Inflammatory macrophage (primary cell): Measurements from ENCODE around the gene VEGFC.

Experiments used
- DNase-seq, 2 donors: peaks; one replicate each; pipeline ENCODE4 v3.0.0-alpha.2; 2020 to 2022

Gene VEGFC

GRCh38 chr4:176798540-176798939 lies 5.8 kb upstream of the VEGFC start:
- no peak for DNase-seq

DNA sequence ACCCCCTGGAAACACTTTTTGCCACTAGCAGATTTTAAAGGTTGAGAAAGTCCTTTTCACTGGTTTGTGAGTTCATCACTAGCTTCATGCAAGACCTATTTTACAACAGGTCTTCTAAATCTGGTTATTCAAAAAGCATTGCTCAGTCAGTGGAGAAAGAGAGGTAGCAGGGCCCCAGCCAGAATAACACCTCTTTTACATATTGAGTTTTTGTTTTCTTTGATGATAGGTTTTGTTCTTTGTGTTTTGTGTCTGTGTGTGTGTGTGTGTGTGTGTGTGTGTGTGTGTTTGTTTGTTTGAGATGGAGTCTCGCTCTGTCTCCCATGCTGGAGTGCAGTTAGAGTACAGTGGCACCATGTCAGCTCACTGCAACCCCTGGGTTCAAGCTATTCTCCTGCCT lies 2.7 kb upstream of the VEGFC start:
- no peak for DNase-seq

DNA sequence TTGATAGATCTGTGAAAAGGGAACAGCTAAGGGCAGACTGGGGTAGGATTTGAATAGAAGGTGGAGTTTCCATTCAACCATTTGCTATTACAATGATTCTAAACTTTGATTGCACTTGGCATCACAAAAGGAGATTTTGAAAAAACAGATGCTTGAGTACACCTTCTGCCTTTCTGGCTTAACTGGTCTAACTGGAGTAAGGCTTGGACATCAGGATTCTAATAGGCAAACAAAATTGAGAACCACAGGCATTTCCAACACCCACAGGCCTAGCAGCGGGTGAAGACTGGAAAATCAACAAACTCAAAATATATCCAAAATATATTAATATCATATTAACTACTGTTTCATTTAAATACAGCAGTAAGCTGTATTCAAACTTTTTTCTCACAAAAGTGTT lies 1.9 kb upstream of the VEGFC start:
- DNase-seq = no peak

DNA sequence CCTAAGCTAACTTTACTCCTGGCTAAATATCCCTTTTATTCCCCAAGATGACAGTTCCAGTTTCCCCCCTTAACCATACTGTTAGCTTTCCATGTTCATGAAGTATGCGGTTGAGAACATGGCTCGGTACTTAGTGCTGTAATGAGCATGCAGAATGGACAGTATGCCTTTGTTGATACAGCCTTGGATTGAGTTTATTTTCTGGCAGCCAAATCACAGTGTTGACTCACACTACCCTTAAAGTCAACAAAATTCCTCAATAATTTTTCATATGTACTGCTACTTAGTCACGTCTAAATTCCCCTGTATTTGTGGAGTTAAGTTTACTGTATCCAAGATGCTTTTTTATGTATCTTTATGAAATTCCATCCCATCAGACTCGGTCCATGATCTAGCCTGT lies 1.4 kb upstream of the VEGFC start:
- no peak for DNase-seq

GRCh38 chr4:176793060-176793605 lies 411 bp upstream of the VEGFC start:
- no peak for DNase-seq

GRCh38 chr4:176791591-176792325 lies 964 bp downstream of the VEGFC start:
- DNase-seq = no peak

- no peak for DNase-seq
Measured at GRCh38 chr4:176790398-176790797, 2.3 kb downstream of the VEGFC start.

- DNase-seq = peak; percentile 7 to 10
Measured at GRCh38 chr4:176789955-176790354, 2.8 kb downstream of the VEGFC start.

DNA sequence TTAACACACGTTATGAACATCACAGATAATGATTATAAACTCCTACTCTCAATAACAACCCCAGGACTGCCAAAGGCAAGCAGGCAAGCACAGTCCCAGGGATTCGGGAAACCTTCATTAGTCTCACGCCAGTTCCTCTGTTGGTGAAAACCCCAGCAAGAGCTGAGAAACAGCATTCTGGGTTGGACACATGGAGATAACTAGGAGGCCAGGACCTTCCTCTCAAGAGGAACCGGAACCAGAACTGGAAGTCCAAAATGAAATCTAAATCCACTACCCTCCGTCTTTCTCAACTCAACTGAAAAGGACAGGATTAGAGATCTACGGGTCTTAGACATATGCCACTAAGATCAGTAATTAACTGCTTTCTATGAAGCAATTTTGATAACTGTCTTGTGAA lies 3.8 kb downstream of the VEGFC start:
- no peak for DNase-seq

DNA sequence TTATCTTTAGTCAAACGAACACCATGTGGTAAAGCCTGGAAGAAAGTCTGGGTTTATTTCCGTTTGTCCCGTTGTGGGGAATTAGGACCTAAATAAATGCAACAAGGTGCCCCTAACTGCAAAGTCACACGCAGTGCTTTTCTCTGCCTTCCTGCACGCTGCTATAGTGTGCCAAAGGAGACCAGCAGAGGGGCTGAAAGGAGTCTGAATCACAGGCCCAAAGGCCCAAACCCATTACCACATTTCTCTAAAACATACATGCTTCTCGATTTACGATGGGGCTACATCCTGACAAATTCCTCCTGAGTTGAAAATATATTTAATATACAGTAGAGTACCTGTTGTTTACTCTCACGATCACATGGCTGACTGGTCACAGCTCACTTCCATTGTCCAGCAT lies 4.5 kb downstream of the VEGFC start:
- DNase-seq = no peak

- no peak for DNase-seq
Measured at GRCh38 chr4:176784816-176785215, 7.9 kb downstream of the VEGFC start.

DNA sequence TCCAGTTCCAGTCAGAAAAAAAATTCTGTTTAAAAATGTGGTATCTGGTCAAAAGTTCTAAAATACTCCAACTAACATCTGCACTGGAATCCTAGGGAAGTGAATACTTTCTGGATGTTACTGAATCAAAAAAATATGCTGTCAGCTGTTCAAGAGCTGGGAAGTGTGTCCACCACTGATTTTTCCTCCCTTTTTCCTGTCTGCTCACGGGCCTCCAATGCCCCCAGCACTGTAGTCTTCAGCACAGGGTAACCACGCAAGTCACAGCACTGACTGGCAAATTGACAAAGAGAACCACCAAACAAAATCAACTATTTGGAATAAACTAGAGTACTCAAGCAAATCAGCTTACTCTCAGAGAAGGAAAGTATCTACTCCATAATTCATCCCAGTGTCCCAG lies 9.9 kb downstream of the VEGFC start:
- no peak for DNase-seq

GRCh38 chr4:176782191-176782590 lies 10.5 kb downstream of the VEGFC start:
- DNase-seq = no peak

DNA sequence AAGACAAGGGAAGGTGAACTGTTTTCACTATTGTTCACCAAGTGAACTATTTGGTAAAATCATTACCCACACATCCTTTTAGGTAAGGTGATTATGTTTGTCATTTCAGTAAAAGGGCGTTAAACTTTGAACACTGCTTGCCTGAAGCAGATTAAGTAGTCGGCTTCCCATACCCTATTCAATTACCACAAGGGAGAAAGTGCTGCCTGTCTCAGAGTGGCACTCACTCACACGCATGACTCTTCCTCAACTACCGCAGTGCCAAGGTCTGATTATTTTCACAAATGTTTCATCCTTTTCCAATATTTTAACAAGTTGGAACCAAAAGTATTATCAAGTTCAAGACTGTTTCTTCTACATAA lies 11.0 kb downstream of the VEGFC start:
- DNase-seq = no peak

DNA sequence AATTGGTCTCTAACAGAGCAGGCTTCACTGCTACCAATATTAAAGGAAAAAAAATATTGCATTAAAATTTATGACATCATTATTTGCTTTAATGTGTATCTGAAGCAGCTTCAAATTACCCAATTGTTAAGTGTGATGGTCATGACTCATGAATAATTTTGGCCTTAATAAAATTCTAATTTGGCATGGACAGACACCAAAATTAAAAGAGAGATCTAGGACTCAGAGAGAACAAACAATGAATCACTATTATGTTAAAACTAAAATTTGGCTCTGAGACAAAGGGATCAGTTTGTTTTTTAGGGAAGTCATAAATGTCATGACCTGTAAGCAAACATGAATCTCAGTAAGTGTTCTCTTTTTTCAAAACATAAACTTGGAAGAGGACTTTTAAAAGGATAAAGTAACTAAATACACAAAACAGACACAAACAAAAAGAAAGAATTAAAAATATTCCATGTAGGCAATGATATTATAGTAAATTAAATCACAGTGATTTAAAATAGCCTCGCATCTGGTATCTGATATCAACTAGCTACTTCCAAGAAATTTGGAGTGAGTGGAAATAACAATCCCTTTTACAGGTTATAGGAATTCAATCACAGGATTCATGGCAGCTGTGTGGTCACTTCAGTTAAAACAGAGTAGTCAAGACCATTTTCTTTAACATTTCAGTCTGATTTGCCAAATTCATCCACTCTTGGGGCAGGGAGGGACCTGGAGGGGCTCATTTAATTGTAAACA lies 11.6 kb downstream of the VEGFC start:
- DNase-seq = no peak

DNA sequence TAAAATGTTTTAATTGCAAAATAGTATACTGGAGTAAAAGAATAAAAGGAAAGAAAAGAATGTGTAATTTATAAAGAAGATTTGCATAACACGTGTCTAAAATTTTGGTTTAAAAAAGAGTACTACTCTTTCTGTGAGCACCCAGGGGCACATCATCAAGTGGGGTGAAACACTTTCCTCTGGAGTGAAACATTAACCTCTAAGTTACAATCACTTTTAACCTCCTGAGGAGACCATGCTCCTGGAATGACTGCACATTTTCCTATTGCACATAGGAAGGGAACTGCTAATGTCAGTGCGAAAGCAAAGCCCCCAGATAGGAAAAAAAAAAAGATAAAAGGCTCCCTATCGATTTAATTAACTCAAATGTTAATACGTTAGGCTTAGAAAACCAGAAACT lies 13.3 kb downstream of the VEGFC start:
- DNase-seq = no peak

GRCh38 chr4:176778491-176778890 lies 14.2 kb downstream of the VEGFC start:
- no peak for DNase-seq

DNA sequence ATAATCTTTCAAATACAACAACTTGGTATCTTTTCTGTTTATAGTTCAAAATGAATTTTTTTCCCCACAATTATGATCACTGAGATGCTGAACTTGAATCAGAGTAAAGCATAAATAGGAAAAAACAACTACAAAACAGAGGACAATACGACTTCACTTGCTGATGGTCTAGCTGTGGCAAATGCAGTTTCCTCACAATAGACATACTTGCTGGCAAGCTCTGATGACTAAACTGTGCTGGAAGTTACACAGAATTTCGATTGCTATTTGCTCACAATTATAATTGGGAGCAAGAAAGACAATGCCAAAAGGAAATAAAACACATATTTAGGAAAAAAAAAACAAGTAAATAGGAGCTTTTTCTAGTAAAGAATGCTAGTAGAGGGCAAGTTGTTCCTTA lies 14.7 kb downstream of the VEGFC start:
- no peak for DNase-seq

DNA sequence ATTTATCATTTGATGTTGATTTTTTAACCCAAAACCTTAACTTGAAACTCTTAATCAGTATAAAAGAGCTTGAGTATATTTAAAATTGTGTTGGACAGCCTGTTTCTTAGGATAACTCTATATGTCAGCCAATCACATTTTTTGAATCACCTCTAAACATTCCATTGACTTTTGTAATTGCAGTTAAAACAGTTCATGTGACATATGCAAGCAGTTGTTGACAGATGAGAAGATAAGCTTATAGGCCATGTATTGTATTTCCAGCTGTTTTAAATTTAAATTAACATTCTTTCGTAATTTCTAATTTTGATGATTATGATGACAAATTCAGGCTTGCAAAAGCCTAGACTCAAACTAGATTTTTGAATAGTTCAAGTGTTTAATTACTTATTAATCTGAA lies 17.4 kb downstream of the VEGFC start:
- DNase-seq = no peak

DNA sequence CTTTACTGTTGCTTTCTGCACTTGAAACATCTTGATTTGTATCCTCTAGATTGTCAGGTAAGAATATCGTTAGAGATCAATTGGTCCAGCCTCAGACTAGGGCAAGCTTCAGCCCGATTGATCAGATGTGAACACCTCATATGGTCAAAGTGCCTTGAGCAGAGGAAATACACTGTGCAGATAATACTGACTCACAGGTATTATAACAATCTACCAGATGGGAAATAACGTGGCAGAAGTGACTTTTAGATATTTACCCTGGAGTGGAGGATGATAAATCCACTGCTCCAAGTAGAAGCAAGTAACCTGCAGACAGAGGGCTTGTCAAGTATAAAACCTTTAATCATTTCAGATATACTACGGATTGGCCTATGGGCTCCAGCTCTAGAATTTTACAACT lies 17.9 kb downstream of the VEGFC start:
- no peak for DNase-seq

DNA sequence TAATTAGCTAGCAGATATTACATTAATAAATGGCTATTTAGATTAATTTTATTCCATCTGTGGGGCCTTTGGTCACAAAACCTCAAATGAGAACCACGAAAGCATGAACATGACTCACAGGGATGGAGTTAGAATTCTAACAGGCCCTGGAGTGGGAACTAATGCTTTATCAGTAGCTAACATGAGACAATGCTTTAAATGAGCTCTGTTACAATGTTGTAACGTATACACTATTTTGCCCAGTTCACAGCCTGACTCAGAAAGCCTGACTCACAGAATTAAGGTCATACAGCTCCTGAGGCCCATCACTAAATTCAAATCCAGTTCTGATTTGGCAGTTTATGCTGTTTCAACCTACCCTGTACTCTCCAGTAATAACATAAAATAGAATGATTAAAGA lies 23.2 kb downstream of the VEGFC start:
- DNase-seq = no peak

- DNase-seq = no peak
Measured at GRCh38 chr4:176767183-176767582, 25.5 kb downstream of the VEGFC start.

DNA sequence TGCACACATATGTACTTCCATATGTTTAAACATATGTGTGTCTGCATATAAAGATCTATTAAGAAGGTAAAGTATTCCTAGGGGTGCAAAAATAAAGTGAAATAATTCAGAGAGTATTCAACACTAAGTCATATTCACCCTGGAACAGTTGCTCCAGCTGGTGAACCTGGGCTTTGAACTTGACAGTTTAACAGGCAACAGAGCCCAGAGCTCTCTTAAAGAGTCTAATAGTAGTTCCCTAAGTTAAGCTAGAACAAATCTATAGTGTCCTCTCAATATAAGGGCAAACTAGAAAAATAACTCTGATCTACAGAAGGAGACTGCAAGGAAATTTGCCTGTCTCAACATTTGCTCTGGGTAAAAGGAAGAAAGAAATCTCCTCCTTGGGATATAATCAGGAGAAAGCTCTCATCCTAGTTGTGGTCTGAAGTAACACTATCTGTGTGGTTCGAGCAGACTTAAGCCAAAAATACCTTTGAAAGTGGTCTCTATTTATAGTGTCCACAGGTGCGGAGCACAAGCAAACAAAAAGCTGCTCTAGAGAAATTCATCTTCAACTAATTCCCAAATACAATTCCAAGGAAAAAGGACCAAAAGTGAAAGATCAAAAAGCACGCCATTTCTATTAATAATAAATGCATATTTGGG lies 29.9 kb downstream of the VEGFC start:
- DNase-seq = no peak

GRCh38 chr4:176761872-176762271 lies 30.9 kb downstream of the VEGFC start:
- no peak for DNase-seq
